ENCODE data around the gene SNX15. TPM values are rescaled to one million over a fixed set of nuclear protein-coding genes. Genes with fewer than 3 reads are reported as not detected.

SNX15 gene
- total RNA-seq, 1 donor from 2014 or later, result 40.4 TPM

DNA sequence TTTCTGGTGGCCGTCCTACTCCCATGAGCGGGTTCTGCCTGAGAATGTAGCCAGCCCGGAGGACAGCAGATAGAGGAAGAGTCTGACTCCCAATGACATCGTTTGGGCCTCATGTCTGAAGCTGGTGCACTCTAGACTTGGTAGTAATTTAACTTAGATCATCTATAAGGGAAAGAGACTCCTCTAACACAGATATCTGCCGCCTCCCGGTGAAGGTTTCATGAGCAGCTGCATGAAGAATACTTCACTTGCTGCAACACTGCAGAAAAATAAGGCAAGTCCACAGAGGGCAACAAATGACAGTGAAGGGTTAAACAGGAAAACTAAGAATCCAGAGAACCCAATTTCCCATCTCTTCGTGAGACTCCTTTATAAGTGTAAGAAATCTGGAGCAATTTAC, 19.2 kb upstream of the SNX15 start:
- H3K27me3 Mint-ChIP-seq (ENCODE audit: unreplicated experiment), result no peaks in the 10 kb centered on the region
- no peaks in the 10 kb centered on the region for H3K9me3 Mint-ChIP-seq (ENCODE audit: unreplicated experiment)
- H3K4me3 Mint-ChIP-seq (ENCODE audit: unreplicated experiment), result no peak overlapping the region
- H3K27ac Mint-ChIP-seq (ENCODE audit: unreplicated experiment), result no peak overlapping the region
- DNase-seq, result no peak
- peaks cover 1% of the 10 kb centered on the region for H3K4me1 Mint-ChIP-seq (ENCODE audit: low read depth, unreplicated experiment)
- TF ChIP-seq, protein P1, sequence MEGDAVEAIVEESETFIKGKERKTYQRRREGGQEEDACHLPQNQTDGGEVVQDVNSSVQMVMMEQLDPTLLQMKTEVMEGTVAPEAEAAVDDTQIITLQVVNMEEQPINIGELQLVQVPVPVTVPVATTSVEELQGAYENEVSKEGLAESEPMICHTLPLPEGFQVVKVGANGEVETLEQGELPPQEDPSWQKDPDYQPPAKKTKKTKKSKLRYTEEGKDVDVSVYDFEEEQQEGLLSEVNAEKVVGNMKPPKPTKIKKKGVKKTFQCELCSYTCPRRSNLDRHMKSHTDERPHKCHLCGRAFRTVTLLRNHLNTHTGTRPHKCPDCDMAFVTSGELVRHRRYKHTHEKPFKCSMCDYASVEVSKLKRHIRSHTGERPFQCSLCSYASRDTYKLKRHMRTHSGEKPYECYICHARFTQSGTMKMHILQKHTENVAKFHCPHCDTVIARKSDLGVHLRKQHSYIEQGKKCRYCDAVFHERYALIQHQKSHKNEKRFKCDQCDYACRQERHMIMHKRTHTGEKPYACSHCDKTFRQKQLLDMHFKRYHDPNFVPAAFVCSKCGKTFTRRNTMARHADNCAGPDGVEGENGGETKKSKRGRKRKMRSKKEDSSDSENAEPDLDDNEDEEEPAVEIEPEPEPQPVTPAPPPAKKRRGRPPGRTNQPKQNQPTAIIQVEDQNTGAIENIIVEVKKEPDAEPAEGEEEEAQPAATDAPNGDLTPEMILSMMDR (IDR thresholded peaks at IDR 0.05; ENCODE audit: partially characterized antibody, unreplicated experiment), result no peak
- no peaks in the 10 kb centered on the region for H3K36me3 Mint-ChIP-seq (ENCODE audit: unreplicated experiment)

DNA sequence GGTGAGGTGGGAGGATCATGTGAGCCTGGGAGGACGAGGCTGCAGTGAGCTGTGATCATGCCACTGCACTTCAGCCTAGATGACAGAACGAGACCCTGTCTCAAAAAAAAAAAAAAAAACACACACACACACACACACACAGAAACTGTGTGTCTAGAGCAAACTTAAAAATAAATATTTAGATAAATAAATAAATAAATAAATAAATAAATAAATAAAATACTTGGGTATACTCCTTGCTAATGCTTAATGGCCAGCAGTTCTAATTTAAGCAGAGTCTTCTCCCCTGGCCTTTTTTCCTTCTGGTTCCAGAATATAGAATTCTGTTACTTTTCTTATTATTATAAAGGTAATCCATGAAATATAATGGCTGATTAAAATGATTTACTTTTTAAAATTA, 18.4 kb upstream of the SNX15 start:
- no peak overlapping the region for H3K27ac Mint-ChIP-seq (ENCODE audit: unreplicated experiment)
- no peak overlapping the region for H3K4me3 Mint-ChIP-seq (ENCODE audit: unreplicated experiment)
- TF ChIP-seq, protein P1 (IDR thresholded peaks at IDR 0.05; ENCODE audit: partially characterized antibody, unreplicated experiment), result no peak
- H3K36me3 Mint-ChIP-seq (ENCODE audit: unreplicated experiment), result no peaks in the 10 kb centered on the region
- H3K27me3 Mint-ChIP-seq (ENCODE audit: unreplicated experiment), result no peaks in the 10 kb centered on the region
- no peak for DNase-seq
- H3K4me1 Mint-ChIP-seq (ENCODE audit: low read depth, unreplicated experiment), result peaks cover 5% of the 10 kb centered on the region
- no peaks in the 10 kb centered on the region for H3K9me3 Mint-ChIP-seq (ENCODE audit: unreplicated experiment)

DNA sequence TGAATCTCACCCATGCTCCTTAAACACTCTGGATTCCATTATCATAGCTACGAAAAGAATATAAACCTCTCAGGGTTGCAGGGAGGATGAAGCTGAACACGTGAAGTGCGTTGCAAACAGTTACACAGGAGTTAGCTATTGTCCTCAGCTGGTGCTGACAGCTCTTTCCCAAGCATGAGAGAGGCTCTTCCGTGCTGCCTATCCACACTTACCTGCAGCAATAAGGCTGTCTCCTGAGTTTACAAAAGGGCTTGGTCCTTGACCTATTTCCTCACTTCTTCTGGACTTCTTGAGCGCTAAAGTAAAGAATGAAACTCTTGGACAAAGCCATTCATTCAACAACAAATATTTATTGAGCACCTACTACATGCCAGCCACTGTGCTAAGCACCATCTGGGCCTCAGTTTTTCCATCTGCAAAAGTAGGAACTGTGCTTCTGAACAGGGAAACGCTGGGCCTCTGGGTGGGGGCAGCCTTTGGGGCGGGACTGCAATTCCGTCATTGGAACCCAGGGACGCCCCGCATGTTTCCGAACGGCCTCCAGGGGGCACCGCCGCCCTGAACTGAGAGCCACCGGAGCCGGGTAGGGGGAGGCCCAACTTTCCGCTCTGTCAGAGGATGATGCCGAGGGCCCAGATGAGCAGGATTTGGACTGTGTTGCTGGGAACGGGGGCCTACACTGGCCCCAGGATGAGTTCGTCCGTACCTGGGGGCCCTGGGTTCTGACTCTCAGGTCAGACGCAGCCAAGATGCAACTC, 13.9 kb upstream of the SNX15 start:
- H3K36me3 Mint-ChIP-seq (ENCODE audit: unreplicated experiment), result peaks cover 4% of the 10 kb centered on the region
- H3K27me3 Mint-ChIP-seq (ENCODE audit: unreplicated experiment), result no peaks in the 10 kb centered on the region
- peak overlapping the region; percentile 92 for H3K27ac Mint-ChIP-seq (ENCODE audit: unreplicated experiment)
- DNase-seq, result peak; percentile 89
- peaks cover 2% of the 10 kb centered on the region for H3K9me3 Mint-ChIP-seq (ENCODE audit: unreplicated experiment)
- peaks cover 5% of the 10 kb centered on the region for H3K4me1 Mint-ChIP-seq (ENCODE audit: low read depth, unreplicated experiment)
- TF ChIP-seq, protein P1 (IDR thresholded peaks at IDR 0.05; ENCODE audit: partially characterized antibody, unreplicated experiment), result no peak
- peak overlapping the region; percentile 88 for H3K4me3 Mint-ChIP-seq (ENCODE audit: unreplicated experiment)

DNA sequence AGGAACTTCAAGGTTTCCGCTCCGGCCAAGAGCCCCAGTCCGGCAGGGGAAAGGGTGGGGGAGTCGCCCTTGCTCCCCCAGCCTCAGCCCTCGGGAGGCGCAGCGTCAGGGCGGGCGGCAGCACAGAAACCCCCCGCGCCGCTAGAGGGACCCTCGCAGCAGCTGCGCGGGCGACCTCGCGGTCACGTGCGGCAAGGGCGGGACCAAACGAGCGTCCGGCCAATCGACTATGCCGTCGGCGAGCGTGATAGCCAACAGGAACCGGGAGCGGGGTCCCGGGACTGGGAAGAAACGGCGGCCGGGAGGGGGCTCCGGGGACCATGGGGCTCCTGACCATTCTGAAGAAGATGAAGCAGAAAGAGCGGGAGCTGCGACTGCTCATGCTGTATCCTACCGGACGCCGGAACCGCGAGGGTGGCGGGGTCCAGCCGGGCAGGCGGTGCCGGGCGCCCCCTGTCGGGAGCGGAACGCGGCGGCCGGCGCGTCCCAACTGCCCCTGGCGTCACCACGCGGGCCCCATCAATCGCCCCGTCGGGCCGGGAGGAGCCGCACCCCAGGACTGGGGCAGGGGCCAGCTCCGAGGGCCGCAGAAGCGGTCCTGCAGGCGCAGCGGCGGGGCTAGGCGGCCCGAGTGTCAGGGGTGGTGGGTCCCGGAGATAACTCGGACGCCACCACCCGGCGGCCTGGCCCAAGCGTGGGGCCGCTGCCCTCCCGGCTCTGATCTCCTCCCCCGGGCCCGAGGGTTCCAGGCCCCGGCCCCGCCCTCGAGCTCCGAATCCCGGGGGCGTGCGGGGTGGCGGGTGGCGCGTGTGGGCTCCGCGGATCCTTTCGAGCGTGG, 13.1 kb upstream of the SNX15 start, which contains the start of gene ARL2:
TSS of gene ARL2 (plus strand) at position 273 of the 838 bp plus-strand sequence. CDS start at position 321, 48 bp downstream.
- H3K9me3 Mint-ChIP-seq (ENCODE audit: unreplicated experiment), result peaks cover 2% of the 10 kb centered on the region
- H3K27me3 Mint-ChIP-seq (ENCODE audit: unreplicated experiment), result no peaks in the 10 kb centered on the region
- peaks cover 5% of the 10 kb centered on the region for H3K4me1 Mint-ChIP-seq (ENCODE audit: low read depth, unreplicated experiment)
- TF ChIP-seq, protein P1 (IDR thresholded peaks at IDR 0.05; ENCODE audit: partially characterized antibody, unreplicated experiment), result peak; percentile 87
- peak; percentile 96 for DNase-seq
- peaks cover 4% of the 10 kb centered on the region for H3K36me3 Mint-ChIP-seq (ENCODE audit: unreplicated experiment)
- H3K4me3 Mint-ChIP-seq (ENCODE audit: unreplicated experiment), result peak within 1 kb of the TSS; percentile 89
- H3K27ac Mint-ChIP-seq (ENCODE audit: unreplicated experiment), result peak within 1 kb of the TSS; percentile 92

Data from glutamatergic neuron (in vitro differentiated cells).